NCI-H1436 treated with DMSO at 0.1 percent for 48 hours (cell line): ENCODE measurements around the gene MMGT1.
"Not testable (repeated sequence)": the region's sequence is repeated elsewhere in the genome, so short reads cannot be mapped to it uniquely, and the experiment has no call there.

Experiments
- DNase-seq: peaks from one replicate; lab custom pipeline; 2025; lab: John Stamatoyannopoulos, UW

MMGT1 gene

DNA sequence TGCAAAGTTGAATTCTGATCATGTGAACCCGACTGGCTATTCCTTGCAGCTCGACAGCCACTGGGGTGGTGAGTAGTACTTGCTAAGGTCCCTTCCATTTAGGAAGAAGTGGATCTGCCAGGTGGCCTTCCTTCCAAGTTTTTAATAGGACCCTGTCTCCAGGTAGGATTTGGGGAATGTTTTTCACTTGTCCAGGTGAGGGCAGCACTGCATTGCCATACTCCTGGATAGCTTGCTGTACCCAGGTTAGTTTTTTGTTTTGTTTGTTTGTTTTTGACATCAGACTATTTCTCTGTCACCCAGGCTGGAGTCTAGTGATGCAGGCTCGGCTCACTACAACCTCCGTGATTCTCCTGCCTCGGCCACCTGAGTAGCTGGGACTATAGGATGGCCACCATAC, 50.4 kb downstream of the MMGT1 start:
- no peak for DNase-seq

DNA sequence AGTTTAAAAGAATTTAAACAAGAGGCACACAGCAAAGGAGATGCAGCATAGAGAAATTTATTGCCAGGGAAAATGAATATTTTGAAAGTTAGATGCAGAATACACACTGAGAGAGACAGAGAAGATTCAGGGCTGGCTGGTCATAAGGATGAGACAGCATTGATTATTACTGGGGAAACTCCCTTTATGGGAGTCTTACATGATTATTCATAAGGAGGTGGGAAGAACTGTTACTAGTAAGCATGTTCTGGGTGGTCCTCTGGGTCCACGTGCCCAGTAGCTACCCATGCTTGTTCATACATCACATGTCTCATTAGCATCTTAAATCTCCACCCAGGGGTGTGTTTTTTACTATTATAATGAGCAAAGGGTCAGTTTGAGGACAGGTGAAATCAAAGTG, 53.3 kb downstream of the MMGT1 start:
- DNase-seq: not testable (repeated sequence)

DNA sequence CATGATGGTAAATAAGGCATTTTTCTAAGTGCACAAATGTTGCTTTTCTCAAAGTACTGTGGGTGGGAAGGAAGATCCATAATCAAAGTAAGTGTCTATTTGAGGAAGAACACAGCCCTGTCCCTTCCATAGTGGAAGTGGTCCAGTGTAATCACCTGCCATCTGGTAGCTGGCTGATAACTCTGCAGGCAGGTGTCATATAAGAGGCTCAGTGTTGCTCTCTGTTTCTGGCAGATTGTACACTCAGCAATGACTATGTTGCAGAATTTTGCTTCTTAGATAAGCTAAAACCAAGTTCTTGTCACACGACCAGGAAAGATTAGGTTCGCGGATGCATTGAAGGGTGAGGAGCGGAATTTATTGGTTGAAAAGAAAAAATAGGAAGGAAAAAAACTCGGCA, 59.4 kb downstream of the MMGT1 start:
- DNase-seq: no peak
